Measurements from ENCODE around the gene DOCK9.

Gene DOCK9

DNA sequence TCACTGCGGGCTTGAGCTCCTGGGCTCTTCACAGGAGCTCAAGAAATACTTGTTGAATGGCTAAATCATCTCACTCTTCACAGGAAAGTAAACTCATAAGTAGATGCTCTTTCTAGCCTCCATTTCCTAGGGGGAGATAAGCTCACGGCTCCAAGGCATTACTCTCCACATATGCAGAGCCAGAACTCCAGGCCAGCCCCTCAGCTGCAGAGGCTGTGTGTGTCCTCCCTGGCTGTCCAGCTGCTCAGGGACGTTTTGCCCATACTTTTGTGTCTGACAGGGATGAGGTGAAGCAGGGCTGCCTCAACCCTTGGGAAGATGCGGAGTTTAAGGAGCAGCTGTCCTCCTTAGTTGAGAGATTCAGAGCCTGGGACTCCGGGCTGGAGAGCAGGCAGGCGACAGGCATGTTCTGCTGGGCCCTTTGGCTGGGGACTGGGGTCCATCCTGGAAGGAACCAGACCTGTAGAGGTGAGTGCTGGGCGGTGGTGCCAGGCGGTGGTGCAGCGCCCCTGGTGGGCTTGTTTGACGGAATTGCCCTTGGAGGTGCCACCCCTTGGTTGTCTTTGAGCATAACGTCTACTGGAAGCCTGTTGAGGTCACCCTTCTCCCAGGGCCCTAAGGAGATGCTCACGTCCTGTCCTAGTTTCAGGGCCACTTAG is 204.9 kb downstream of the DOCK9 start:
- TF ChIP-seq, protein P1, sequence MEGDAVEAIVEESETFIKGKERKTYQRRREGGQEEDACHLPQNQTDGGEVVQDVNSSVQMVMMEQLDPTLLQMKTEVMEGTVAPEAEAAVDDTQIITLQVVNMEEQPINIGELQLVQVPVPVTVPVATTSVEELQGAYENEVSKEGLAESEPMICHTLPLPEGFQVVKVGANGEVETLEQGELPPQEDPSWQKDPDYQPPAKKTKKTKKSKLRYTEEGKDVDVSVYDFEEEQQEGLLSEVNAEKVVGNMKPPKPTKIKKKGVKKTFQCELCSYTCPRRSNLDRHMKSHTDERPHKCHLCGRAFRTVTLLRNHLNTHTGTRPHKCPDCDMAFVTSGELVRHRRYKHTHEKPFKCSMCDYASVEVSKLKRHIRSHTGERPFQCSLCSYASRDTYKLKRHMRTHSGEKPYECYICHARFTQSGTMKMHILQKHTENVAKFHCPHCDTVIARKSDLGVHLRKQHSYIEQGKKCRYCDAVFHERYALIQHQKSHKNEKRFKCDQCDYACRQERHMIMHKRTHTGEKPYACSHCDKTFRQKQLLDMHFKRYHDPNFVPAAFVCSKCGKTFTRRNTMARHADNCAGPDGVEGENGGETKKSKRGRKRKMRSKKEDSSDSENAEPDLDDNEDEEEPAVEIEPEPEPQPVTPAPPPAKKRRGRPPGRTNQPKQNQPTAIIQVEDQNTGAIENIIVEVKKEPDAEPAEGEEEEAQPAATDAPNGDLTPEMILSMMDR (conservative IDR thresholded peaks at IDR 0.05; ENCODE audit: low read depth, low read length), result no peak
- DNase-seq (ENCODE audit: low read depth), result no peak
- H3K4me3 ChIP-seq (ENCODE audit: low read length), result no peak overlapping the region

DNA sequence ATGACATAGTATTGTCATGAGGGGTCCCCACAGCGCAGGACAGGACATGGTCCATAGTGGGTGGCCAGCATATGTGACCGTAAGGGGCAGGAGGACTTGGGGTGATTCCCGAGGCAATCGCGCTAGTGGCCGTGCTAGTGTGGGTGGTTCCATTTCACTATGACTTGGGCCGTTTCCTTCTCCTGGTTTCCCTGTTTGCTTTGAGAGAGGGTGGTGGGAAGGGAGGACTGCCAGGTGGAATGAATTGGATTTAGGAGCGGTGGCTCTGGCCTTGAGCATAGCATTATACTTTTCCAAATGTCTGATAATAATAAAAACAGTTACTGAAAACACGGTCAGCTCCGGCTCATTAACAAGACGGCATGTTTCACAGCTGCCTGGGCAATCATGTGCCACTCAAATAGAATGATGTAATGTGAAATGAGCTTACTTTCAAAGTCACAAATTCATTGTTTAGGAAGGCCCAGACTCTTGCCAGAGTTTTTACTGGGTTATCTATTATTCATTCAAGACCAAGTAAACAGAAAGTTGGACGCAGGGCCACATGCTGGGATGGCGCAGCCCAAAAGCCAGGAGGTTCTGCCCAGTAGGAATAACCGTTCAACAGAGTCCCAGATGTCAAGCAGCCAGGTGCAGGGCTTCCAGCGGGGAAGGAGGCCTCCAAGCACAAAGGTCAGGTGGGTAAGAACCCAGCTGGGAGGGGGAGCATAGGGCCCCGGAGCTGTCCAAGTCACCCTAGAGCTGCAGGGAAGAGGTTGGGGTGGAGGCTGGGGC is 205.8 kb downstream of the DOCK9 start:
- H3K4me3 ChIP-seq (ENCODE audit: low read length), result no peak overlapping the region
- DNase-seq (ENCODE audit: low read depth), result no peak
- TF ChIP-seq, protein P1 (conservative IDR thresholded peaks at IDR 0.05; ENCODE audit: low read depth, low read length), result no peak

DNA sequence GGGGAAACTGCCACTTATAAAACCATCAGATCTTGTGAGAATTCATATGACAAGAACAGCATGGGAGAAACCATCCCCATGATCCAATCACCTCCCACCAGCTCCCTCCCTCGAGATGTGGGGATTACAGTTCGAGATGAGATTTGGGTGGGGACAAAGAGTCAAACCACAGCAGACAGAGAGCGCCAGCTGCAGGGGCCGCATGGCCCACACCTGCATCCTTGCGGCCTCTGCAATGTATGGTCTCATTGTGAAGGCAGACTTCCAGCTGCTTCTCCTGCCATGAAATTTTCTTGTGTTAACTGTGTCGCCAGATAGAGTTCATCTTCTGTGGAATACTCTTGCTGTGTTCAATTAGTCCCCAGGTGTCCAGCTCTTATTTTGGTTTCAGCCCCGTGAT is 208.1 kb downstream of the DOCK9 start:
- no peak overlapping the region for H3K4me3 ChIP-seq (ENCODE audit: low read length)
- TF ChIP-seq, protein P1 (conservative IDR thresholded peaks at IDR 0.05; ENCODE audit: low read depth, low read length), result no peak
- DNase-seq (ENCODE audit: low read depth), result no peak

DNA sequence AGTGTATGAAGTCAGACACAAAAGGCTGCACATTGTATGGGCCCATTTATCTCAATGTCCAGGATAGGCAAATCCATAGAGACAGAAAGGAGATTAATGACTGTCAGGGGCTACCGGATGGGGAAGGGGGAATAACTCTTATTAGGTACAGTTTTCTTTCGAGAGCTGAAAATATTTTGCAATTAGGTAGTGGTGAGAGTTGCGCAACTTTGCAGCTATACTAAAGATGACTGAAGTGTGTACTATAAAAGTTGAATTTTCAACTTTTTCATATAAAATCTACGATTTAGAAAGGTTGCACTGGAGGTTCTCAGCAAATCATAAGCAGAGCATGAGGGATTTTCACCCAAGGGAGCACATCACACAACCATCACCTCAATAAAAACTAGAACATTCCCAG is 209.3 kb downstream of the DOCK9 start:
- TF ChIP-seq, protein P1 (conservative IDR thresholded peaks at IDR 0.05; ENCODE audit: low read depth, low read length), result no peak
- DNase-seq (ENCODE audit: low read depth), result no peak
- no peak overlapping the region for H3K4me3 ChIP-seq (ENCODE audit: low read length)

DNA sequence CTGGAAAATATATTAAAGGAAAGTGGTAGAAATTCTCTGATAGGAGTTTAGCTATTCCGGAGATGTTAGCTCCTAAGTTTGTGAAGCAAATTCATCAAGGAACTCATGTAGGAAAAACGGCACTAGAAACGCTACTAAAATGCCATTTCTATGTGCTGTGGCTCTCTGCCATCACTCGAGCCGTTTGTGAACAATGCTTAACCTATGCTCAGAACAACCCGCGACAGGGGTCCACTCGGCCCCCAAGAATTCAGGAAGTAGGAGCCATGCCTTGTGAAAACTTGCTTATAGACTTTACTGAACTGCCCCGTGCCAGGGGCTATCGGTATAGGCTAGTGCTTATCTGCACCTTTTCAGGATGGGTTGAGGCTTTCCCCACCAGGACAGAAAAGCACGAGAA is 211.2 kb downstream of the DOCK9 start:
- no peak overlapping the region for H3K4me3 ChIP-seq (ENCODE audit: low read length)
- TF ChIP-seq, protein P1 (conservative IDR thresholded peaks at IDR 0.05; ENCODE audit: low read depth, low read length), result no peak
- DNase-seq (ENCODE audit: low read depth), result no peak

DNA sequence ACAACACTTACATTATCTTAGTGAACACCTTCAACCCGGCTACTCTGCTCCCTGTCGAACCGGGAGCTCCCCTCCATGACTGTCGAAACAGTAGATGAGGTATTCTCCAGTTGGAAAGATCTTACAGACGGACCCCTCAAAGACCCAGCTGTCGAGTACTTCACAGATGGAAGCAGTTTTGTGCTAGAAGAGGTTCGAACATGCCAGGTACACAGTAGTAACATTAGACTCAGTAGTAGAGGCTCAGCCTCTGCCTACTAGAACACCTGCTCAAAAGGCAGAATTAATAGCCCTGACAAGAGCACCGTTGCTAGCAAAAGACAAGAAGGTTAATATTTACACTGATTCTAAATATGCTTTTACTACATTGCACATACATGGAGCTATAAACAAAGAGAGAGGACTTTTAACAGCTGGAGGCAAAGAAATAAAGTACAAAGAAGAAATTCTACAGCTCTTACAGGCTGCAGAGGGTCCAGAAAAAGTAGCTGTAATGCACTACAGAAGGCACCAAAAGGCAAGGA is 211.8 kb downstream of the DOCK9 start:
- no peak overlapping the region for H3K4me3 ChIP-seq (ENCODE audit: low read length)
- DNase-seq (ENCODE audit: low read depth), result no peak
- TF ChIP-seq, protein P1 (conservative IDR thresholded peaks at IDR 0.05; ENCODE audit: low read depth, low read length), result no peak
